ENCODE data around the gene PRSS36. TPM values are rescaled to one million over a fixed set of nuclear protein-coding genes. Genes with fewer than 3 reads are reported as not detected.
A peak's percentile ranks its signal among the peaks of the same experiment; 100 is the strongest.
"Not testable (repeated sequence)": the region's sequence is repeated elsewhere in the genome, so short reads cannot be mapped to it uniquely, and the experiment has no call there.

PRSS36 gene
- total RNA-seq, 1 donor from 2014 or later, result 0.39 TPM

DNA sequence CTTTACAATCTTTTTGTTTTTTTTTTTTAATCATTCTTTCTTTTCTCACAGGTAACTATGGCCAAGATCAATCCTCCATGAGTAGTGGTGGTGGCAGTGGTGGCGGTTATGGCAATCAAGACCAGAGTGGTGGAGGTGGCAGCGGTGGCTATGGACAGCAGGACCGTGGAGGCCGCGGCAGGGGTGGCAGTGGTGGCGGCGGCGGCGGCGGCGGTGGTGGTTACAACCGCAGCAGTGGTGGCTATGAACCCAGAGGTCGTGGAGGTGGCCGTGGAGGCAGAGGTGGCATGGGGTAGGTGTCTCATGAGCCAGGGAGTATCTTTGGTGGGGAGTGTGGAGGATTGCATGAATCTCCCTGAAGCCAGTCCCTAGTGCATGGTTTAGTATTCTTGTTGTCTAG, 35.0 kb upstream of the PRSS36 start:
- no peak for DNase-seq (ENCODE audit: low read depth in 2 of 2)

GRCh38 chr16:31183432-31184428, 33.9 kb upstream of the PRSS36 start:
- no peak for DNase-seq (ENCODE audit: low read depth in 2 of 2)

- no peak for DNase-seq (ENCODE audit: low read depth in 2 of 2)
Observed at GRCh38 chr16:31182391-31182790, 32.5 kb upstream of the PRSS36 start.

GRCh38 chr16:31181102-31181830, 31.4 kb upstream of the PRSS36 start:
- DNase-seq (ENCODE audit: low read depth in 2 of 2), result peak; percentile 12 to 66

DNA sequence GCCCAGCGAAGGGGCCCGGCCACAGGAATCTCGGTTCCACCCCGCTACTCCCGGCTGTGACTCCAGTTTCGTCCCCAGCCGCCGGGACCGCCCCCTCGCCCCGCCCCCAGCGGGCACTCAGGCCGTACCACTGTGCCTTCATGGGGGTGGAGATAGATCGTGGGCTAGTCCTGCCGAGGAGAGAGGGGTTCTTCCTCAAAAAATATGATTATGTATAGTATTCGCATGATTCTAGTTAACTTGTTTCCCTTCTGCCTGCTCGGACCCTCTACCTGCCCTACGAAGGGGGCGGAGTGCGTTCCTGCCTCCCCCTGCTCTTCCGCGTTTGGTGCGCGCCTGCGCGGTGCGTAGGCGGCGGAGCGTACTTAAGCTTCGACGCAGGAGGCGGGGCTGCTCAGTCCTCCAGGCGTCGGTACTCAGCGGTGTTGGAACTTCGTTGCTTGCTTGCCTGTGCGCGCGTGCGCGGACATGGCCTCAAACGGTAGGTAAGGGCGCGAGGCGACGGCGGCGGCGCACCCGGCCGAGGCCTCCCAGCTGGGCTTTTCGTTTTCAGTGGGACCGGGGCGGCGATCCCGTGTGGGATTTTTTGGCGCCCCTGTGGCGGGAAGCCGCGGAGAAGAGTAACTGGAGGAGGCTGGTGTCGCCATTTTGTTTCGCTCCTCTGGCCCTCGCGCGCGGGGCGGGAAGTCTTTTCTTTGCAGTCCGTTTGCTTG, 30.0 kb upstream of the PRSS36 start, which contains the start of gene FUS:
TSS of gene FUS (plus strand) at position 393 of the 713 bp plus-strand sequence. CDS start at position 469, 76 bp downstream.
- peak; percentile 82 to 90 for DNase-seq (ENCODE audit: low read depth in 2 of 2)

DNA sequence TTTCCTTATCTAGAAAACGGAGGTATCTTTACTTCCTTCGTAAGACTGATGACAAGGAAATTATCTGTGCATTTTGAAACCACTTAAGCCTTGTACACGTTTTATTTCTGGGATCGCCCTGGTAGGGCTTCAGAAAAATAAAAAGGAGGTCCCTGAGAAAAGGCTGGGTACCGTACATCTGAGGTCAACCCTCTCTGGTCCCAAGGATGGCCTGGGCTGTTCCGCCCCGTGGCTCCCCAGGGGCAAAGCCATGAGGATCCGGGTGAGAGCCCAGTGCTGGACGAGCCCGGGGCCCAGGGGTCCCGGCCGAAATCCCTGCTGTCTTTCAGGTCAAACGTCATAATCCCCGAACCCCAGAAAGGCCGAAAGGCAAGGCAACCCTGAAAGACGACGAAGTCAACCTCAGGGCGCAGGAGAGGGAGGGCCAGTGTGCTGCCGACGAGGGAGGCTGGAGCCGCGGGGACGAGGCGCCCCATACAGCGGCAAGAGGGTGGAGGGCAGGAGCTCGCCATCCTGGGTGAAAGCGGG, 29.4 kb upstream of the PRSS36 start:
- no peak for DNase-seq (ENCODE audit: low read depth in 2 of 2)

GRCh38 chr16:31177136-31177535, 27.3 kb upstream of the PRSS36 start:
- no peak for DNase-seq (ENCODE audit: low read depth in 2 of 2)

DNA sequence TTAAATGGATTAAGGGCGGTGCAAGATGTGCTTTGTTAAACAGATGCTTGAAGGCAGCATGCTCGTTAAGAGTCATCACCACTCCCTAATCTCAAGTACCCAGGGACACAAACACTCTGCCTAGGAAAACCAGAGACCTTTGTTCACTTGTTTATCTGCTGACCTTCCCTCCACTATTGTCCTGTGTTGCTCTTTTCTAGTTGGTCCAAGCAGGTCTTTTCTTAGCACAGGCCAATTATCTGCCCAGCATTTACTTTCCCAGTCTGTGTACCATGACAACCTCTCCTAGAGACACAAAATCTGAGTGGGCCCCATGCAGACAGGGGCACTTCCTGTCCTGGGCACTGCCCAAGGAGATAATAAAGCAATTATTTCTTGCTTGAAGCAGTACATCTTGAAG, 20.2 kb upstream of the PRSS36 start:
- not testable (repeated sequence) for DNase-seq (ENCODE audit: low read depth in 2 of 2)

GRCh38 chr16:31168848-31169247, 19.0 kb upstream of the PRSS36 start:
- DNase-seq (ENCODE audit: low read depth in 2 of 2), result no peak

DNA sequence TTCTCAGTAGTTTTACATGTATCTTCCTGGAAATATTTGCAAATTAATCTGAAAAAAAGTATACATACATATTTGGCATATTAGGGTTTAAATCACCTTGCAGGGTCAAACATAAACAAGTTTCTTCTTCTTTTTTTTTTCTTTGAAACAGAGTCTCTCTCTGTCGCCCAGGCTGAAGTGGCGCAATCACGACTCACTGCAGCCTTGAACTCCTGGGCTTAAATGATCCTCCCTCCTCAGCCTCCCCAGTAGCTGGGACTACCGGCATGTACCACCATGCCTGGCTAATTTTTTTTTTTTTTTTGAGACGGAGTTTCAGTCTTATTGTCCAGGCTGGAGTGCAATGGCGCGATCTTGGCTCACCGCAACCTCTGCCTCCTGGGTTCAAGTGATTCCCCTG, 17.4 kb upstream of the PRSS36 start:
- no peak for DNase-seq (ENCODE audit: low read depth in 2 of 2)

DNA sequence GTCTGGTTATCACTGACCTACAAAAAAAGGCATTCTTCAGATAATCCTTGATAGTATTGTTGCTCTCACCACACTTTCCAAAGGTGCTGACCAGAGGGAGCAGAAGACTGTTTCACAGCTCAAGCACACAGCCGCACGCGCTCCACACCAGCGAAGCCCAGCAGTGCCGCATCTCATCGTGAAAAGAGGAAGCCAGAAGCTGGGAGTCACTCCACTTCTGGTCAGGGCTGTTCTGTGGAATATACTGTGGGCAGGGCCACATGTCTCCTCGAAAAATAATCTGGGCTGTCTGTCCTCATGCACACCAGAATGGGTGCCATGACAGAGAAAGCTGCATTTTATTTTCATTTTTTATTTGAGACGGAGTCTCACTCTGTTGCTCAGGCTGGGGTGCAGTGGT, 7.3 kb upstream of the PRSS36 start:
- DNase-seq (ENCODE audit: low read depth in 2 of 2), result no peak

DNA sequence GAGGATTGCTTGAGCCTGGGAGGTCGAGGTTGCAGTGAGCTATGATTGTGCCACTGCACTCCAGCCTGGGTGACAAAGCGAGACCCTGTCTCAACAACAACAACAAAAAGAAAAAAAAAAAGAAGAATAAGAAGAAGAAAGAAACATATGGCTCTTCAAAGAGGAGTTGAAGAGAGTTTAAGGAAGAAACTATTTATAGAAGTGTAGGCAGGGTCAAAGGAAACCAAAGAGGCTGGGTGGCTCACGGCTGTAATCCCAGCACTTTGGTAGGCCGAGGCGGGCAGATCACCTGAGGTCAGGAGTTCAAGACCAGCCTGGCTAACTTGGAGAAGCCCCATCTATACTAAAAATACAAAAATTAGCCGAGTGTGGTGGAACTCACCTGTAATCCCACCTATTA, 1.1 kb upstream of the PRSS36 start:
- DNase-seq (ENCODE audit: low read depth in 2 of 2), result not testable (repeated sequence)

DNA sequence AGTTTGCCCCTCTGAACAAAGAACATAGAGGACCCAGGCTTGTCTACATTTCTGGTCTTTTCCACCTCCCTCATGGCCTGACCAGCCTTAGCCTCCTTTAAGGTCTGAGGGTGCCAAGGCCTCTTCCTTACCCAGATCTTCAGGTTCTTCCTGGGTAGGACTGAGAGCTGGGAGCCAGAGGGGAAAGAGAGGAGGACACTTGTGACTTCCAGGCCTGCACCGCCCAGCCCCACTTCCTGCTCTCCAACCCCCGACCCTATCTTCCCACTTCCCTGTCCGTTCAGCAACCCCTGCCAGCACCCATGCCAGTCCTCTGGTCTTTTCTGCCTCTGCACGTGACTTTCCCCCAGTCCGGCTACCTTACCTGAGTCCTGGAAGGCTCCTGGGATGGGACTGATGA, 534 bp downstream of the PRSS36 start:
- DNase-seq (ENCODE audit: low read depth in 2 of 2), result no peak

DNA sequence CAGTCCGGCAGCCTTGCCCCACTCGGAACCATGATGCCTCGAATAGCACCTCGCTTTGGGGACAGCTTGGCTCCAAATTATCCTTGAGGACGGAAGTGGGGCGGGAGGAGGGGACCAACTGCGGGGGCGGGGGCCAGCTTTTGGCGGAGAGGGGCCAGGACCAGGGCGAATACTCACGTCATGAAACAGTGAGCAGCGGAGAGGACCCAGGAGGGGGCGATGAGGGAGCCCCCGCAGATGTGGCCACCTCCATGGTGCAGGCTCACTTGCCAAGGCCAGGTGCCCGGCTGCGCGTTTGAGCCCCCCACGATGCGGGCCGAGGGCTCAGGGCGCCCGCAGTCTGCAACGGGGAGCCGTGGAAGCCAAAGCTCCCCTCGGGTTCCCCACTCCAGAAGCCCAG, 970 bp downstream of the PRSS36 start:
- DNase-seq (ENCODE audit: low read depth in 2 of 2), result no peak

GRCh38 chr16:31148281-31148728, 1.6 kb downstream of the PRSS36 start:
- DNase-seq (ENCODE audit: low read depth in 2 of 2), result no peak

- no peak for DNase-seq (ENCODE audit: low read depth in 2 of 2)
Observed at GRCh38 chr16:31147574-31147973, 2.3 kb downstream of the PRSS36 start.

DNA sequence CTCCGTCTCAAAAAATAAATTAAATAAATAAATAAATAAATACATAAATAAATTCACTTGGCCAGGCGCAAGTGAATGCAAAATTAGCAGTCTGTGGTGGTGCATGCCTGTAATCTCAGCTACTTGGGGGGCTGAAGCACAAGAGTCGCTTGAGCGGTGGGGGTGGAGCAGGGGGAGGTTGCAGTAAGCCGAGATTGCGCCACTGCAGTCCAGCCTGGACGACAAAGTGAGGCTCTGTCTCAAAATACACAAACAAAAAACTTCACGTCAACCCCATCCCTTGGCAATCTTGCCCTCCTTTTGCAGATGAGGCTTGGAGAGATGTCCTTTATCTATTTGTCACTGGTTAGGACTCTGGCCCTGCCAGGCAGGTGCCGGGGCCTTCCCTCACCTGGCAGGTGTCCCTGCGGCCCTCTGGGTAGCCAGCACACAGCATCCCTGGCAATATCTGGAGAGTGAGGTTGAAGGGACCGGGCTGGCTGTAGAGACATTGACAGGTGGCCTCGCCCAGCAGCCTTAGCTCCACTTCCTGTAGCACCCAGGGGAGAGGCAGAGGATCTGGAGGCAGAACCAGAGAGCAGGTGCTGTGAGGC, 4.4 kb downstream of the PRSS36 start:
- no peak for DNase-seq (ENCODE audit: low read depth in 2 of 2)

- DNase-seq (ENCODE audit: low read depth in 2 of 2), result not testable (repeated sequence)
Observed at GRCh38 chr16:31144418-31144817, 5.4 kb downstream of the PRSS36 start.

DNA sequence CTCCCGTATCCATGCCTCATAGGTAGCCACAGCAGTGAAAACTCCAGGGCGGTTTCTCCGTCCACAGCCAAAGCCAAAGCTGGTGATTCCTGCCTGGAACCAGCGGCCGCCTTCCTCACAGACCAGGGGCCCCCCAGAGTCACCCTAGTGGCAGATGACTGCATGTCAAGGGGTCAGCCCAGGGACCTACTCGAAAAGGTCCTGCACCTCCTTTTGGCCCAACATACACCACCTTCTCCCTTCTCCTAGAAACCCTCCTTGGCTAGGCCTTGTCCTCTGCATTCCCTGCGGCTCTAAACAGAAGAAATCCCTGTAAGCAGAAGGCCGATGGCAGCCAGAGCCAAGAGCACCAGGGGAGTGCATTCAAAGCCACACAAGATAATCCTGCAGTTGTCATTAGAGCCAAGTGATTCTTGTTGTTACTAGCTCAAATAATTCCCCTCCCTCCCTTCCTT, 6.1 kb downstream of the PRSS36 start:
- no peak for DNase-seq (ENCODE audit: low read depth in 2 of 2)

DNA sequence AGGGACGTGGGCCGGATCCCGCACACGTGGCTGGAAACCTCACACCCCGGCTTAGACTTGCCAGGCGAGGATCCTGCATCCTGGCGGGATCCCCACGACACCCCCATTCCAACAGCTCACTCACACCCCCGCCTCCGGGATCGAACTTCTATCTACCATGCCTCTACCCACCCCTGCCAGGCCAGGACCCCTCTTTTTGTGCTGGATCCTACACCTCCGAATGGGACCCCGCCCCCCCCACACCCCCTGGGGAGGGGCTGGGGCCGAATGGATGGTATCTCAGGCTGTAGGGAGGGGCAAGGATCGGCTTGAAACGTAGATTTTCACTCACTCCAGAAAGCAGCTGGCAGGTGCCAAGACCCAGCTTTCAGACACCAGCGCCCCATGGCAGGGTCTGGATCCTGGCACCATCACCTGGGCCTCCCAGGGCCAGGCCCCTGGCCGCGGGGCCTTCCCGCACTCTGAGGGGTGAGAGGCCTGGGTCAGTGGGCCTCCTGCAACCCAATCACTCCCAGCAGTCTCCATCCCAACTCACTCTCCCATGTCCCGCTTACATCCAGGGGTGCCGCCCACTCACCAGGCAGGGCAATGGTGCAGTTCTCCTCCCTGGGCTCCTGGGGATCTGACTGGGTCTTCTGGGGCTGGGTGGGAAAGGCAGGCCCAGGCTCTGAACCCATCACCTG, 6.7 kb downstream of the PRSS36 start:
- DNase-seq (ENCODE audit: low read depth in 2 of 2), result no peak
